Measurements from ENCODE around the gene INPP4A.

GRCh38 chr2:98470851-98471255 is 26.2 kb downstream of the INPP4A start:
- TF ChIP-seq POLR2AphosphoS5 (IDR thresholded peaks at IDR 0.05) (no peak), POLR2A (IDR thresholded peaks at IDR 0.05) (no peak)
